CD14-positive monocyte (primary cell): ENCODE data around the gene SERPINA5. TPM values are rescaled to one million over a fixed set of nuclear protein-coding genes. Genes with fewer than 3 reads are reported as not detected.
A peak's percentile ranks its signal among the peaks of the same experiment; 100 is the strongest.

Experiments
- DNase-seq, 3 donors: peaks; one replicate each; pipeline ENCODE4 v3.0.0-alpha.2; 2011 to 2022
- H2AFZ ChIP-seq: 2 replicates; pipeline ENCODE4 v1.6.0; 2012; ENCODE audit warnings: mild to moderate bottlenecking, low read depth, low read length, inconsistent platforms; ENCODE audit not compliant: insufficient read depth, poor library complexity, severe bottlenecking
- H3K27ac ChIP-seq, 2 donors: 1 replicate in 1 of 2; 2 replicates in 1 of 2; pipeline ENCODE4 v1.5.1; 2012 to 2013; ENCODE audit warnings: low read length in 2 of 2, control low read depth in 1 of 2, inconsistent platforms in 1 of 2, low read depth in 1 of 2, mild to moderate bottlenecking in 1 of 2
- H3K27me3 ChIP-seq, 2 donors: one replicate each; pipeline versions ENCODE4 v1.6.0 to v1.6.1; 2011 to 2013; ENCODE audit warnings: low read length in 2 of 2; ENCODE audit not compliant: control insufficient read depth in 2 of 2, insufficient read depth in 2 of 2
- H3K36me3 ChIP-seq, 2 donors: replicated peaks in 1 of 2; 1 replicate in 1 of 2; 2 replicates in 1 of 2; pipeline versions ENCODE4 v1.5.1 to v1.6.1; 2012 to 2013; ENCODE audit warnings: low read length in 2 of 2, control low read depth in 1 of 2, inconsistent platforms in 1 of 2, mild to moderate bottlenecking in 1 of 2; ENCODE audit not compliant: insufficient read depth in 2 of 2, control insufficient read depth in 1 of 2
- H3K4me1 ChIP-seq, 2 donors: 1 replicate in 1 of 2; 2 replicates in 1 of 2; pipeline versions ENCODE4 v1.5.1 to v1.6.1; 2012 to 2013; ENCODE audit warnings: low read length in 2 of 2, control low read depth in 1 of 2, inconsistent platforms in 1 of 2, mild to moderate bottlenecking in 1 of 2, moderate library complexity in 1 of 2; ENCODE audit not compliant: insufficient read depth in 2 of 2, control insufficient read depth in 1 of 2
- H3K4me2 ChIP-seq: replicated peaks from 2 replicates; pipeline ENCODE3; 2012; ENCODE audit warnings: low read length, moderate library complexity, mild to moderate bottlenecking; ENCODE audit not compliant: poor library complexity, severe bottlenecking; ENCODE audit errors: extremely low read depth
- H3K4me3 ChIP-seq, 3 experiments: fragments of 200-600 bp in 1 of 3; sonication (generic) in 1 of 3; replicated peaks in 1 of 3; 1 replicate in 2 of 3; 2 replicates in 1 of 3; pipeline ENCODE4 v1.5.1; 2011 to 2013; ENCODE audit warnings: low read length in 3 of 3, mild to moderate bottlenecking in 3 of 3, control low read depth in 2 of 3, low read depth in 2 of 3, inconsistent platforms in 1 of 3, moderate library complexity in 1 of 3
- H3K79me2 ChIP-seq: 2 replicates; pipeline ENCODE4 v1.6.0; 2012; ENCODE audit warnings: mild to moderate bottlenecking, control low read depth, inconsistent platforms, low read length, moderate library complexity; ENCODE audit not compliant: insufficient read depth
- H3K9ac ChIP-seq: 2 replicates; pipeline ENCODE4 v1.6.0; 2017; ENCODE audit warnings: low read length, mild to moderate bottlenecking; ENCODE audit not compliant: insufficient read depth, poor library complexity, severe bottlenecking
- H3K9me3 ChIP-seq, 2 donors: replicated peaks in 1 of 2; 1 replicate in 1 of 2; 2 replicates in 1 of 2; pipeline versions ENCODE4 v1.5.1 to v1.6.1; 2012 to 2013; ENCODE audit warnings: low read length in 2 of 2, control low read depth in 1 of 2; ENCODE audit not compliant: control insufficient read depth in 1 of 2, insufficient read depth in 1 of 2
- H4K20me1 ChIP-seq: 2 replicates; pipeline ENCODE4 v1.6.0; 2012; ENCODE audit warnings: mild to moderate bottlenecking, low read length, control low read depth, moderate library complexity; ENCODE audit not compliant: insufficient read depth
- H3K27ac Mint-ChIP-seq, 7 donors: one replicate each; pipeline ENCODE4 v1.8.0; 2020; ENCODE audit warnings: mild to moderate bottlenecking in 7 of 7, mixed read lengths in 7 of 7, moderate library complexity in 6 of 7, inconsistent platforms in 2 of 7
- H3K27me3 Mint-ChIP-seq, 3 donors: one replicate each; pipeline ENCODE4 v1.8.0; 2021 to 2022; ENCODE audit warnings: low read depth in 3 of 3, mild to moderate bottlenecking in 3 of 3, mixed read lengths in 3 of 3, moderate library complexity in 3 of 3, inconsistent platforms in 1 of 3
- H3K36me3 Mint-ChIP-seq, 2 donors: one replicate each; pipeline ENCODE4 v1.8.0; 2020; ENCODE audit warnings: mixed read lengths in 2 of 2, inconsistent platforms in 1 of 2, mild to moderate bottlenecking in 1 of 2
- H3K4me1 Mint-ChIP-seq: one replicate; pipeline ENCODE4 v1.8.0; 2020; ENCODE audit warnings: mild to moderate bottlenecking, mixed read lengths
- H3K4me3 Mint-ChIP-seq, 2 donors: one replicate each; pipeline ENCODE4 v1.8.0; 2020; ENCODE audit warnings: mild to moderate bottlenecking in 2 of 2, mixed read lengths in 2 of 2, moderate library complexity in 1 of 2
- H3K9me3 Mint-ChIP-seq, 7 donors: one replicate each; pipeline ENCODE4 v1.8.0; 2020 to 2022; ENCODE audit warnings: mixed read lengths in 7 of 7, mild to moderate bottlenecking in 6 of 7, moderate library complexity in 6 of 7, inconsistent platforms in 2 of 7
- WGBS: methylation state at CpG from one replicate; pipeline ENCODE4 v1.1.5; 2013; ENCODE audit warnings: missing lambda C conversion rate; ENCODE audit not compliant: insufficient coverage; 5-methylcytosine and 5-hydroxymethylcytosine counted together
- intact Hi-C, 2 donors: fragments of 100-400 bp; cut with micrococcal nuclease; formaldehyde crosslinking; loops; one replicate each; pipeline versions ENCODE4 v1.15.0 to v1.15.1; 2023
- polyA plus RNA-seq, 3 donors: library from polyadenylated mRNA; depleted of rRNA in 1 of 3; unstranded in 2 of 3; stranded (reverse) in 1 of 3; fragments of 300-500 nt in 2 of 3; fragments of >200 nt in 1 of 3; fragmentation: Illumina TruSeq in 2 of 3; gene quantifications; 1 replicate in 2 of 3; 2 replicates in 1 of 3; pipeline ENCODE4 v1.2.3, GENCODE V29; 2012 to 2021
- TF ChIP-seq, protein P1 (sequence below): fragments of 200-600 bp; IDR thresholded peaks from one replicate; pipeline ENCODE4 v1.8.0; 2022; ENCODE audit warnings: antibody characterized with exemption, mild to moderate bottlenecking

SERPINA5 gene
- polyA plus RNA-seq, 3 donors: not detected

DNA sequence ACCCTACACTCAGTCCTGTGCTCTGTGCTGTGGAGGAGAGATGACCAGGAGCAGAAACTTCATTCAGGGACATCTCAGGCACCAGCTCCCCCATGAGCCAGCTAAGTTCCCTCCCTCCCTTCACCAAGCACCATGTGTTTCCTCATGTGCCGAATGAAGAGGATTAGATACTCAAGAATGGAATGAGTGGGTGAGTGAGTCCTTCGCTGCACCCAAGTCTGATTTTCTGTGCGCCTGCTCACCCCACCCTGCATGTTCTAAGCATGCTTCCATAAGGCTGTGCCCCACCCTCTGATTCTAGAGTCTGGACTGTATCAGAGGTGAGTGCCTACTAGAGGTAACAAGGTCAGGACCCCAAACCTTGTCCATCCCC lies 12.1 kb downstream of the SERPINA5 start:
- H3K4me2 ChIP-seq: no peak overlapping the region
- H3K4me3 Mint-ChIP-seq: no peak overlapping the region
- H3K9me3 ChIP-seq: no peaks in the 10 kb centered on the region
- H3K27me3 ChIP-seq: no peaks in the 10 kb centered on the region
- no peak overlapping the region for H3K9ac ChIP-seq
- no peaks in the 10 kb centered on the region for H4K20me1 ChIP-seq
- no peaks in the 10 kb centered on the region for H3K79me2 ChIP-seq
- no peaks in the 10 kb centered on the region for H3K36me3 Mint-ChIP-seq
- TF ChIP-seq, protein P1, sequence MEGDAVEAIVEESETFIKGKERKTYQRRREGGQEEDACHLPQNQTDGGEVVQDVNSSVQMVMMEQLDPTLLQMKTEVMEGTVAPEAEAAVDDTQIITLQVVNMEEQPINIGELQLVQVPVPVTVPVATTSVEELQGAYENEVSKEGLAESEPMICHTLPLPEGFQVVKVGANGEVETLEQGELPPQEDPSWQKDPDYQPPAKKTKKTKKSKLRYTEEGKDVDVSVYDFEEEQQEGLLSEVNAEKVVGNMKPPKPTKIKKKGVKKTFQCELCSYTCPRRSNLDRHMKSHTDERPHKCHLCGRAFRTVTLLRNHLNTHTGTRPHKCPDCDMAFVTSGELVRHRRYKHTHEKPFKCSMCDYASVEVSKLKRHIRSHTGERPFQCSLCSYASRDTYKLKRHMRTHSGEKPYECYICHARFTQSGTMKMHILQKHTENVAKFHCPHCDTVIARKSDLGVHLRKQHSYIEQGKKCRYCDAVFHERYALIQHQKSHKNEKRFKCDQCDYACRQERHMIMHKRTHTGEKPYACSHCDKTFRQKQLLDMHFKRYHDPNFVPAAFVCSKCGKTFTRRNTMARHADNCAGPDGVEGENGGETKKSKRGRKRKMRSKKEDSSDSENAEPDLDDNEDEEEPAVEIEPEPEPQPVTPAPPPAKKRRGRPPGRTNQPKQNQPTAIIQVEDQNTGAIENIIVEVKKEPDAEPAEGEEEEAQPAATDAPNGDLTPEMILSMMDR: no peak
- no peaks in the 10 kb centered on the region for H3K4me1 ChIP-seq
- H3K27ac Mint-ChIP-seq: peak overlapping the region in 1 of 7 donors; percentile 26
- H3K4me3 ChIP-seq: no peak overlapping the region
- no peak for DNase-seq
- H3K9me3 Mint-ChIP-seq: peaks cover 0 to 2% (median 0%) of the 10 kb centered on the region in 7 donors
- peaks cover 5 to 7% (median 7%) of the 10 kb centered on the region in 3 donors for H3K27me3 Mint-ChIP-seq
- H2AFZ ChIP-seq: no peak overlapping the region
- H3K4me1 Mint-ChIP-seq: no peaks in the 10 kb centered on the region
- no peak overlapping the region for H3K27ac ChIP-seq
- 100% methylated on average over 2 of the region's 3 CpGs for WGBS
- intact Hi-C loops: no loop called here
- no peaks in the 10 kb centered on the region for H3K36me3 ChIP-seq

DNA sequence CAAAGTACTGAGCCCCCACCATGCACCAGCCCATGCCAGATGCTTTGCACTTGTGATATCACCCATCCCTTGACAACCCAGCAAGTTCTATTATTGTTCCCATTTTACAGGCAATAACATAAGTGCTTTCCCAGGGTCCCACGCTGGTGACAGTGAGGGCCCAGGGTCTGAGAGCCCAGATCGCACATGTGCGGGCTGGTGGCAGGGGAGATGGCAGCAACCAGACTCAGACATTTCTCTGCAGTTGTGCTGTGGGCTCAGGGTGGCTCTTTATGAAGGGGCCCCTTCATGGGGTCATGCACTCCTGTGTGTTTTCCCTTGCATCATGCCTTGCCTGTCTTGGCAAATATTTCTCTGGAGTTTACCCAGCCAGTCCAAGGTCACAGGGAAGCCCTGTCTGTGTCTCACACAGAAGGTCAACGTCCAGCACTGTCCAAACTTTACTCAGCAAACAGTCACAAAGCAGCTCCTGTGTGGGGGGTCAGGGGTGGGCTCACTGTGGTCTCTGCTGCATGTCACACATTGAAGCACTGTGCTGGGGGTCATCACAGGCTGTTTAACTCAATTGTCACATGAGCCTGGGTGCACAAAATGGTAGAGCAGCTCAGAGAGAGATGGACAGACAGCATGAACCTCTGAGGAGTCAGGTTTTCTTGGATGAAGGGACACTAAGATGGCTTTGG lies 12.7 kb downstream of the SERPINA5 start:
- Histone ChIP-seq H4K20me1 (no peaks in the 10 kb centered on the region), H3K27me3 (no peaks in the 10 kb centered on the region), H3K36me3 (no peaks in the 10 kb centered on the region), H3K9ac (no peak overlapping the region), H3K9me3 (no peaks in the 10 kb centered on the region), H3K4me3 (no peak overlapping the region), H3K4me2 (no peak overlapping the region), H2AFZ (no peak overlapping the region), H3K27ac (no peak overlapping the region), H3K4me1 (no peaks in the 10 kb centered on the region), H3K79me2 (no peaks in the 10 kb centered on the region)
- Mint-ChIP-seq H3K4me1 (no peaks in the 10 kb centered on the region), H3K4me3 (no peak overlapping the region), H3K27ac (peak overlapping the region in 1 of 7 donors; percentile 26), H3K36me3 (no peaks in the 10 kb centered on the region), H3K27me3 (peaks cover 5 to 7% (median 6%) of the 10 kb centered on the region in 3 donors), H3K9me3 (peaks cover 0 to 2% (median 0%) of the 10 kb centered on the region in 7 donors)
- WGBS: 90% methylated on average over 3 of the region's 4 CpGs
- TF ChIP-seq, protein P1: no peak
- no peak for DNase-seq
- intact Hi-C loops: no loop called here
